22Rv1 (cell line): ENCODE measurements around the gene ZNF398.

ENCODE experiments used
- ZFX ChIP-seq: fragments of 450-650 bp; IDR thresholded peaks from 2 replicates; pipeline ENCODE4 v1.6.1; 2017; ENCODE audit warnings: antibody characterized with exemption, borderline replicate concordance
- TF ChIP-seq, protein P1 (sequence below): fragments of 450-650 bp; IDR thresholded peaks from 2 replicates; pipeline ENCODE4 v1.5.1; 2017; ENCODE audit warnings: mild to moderate bottlenecking

DNA sequence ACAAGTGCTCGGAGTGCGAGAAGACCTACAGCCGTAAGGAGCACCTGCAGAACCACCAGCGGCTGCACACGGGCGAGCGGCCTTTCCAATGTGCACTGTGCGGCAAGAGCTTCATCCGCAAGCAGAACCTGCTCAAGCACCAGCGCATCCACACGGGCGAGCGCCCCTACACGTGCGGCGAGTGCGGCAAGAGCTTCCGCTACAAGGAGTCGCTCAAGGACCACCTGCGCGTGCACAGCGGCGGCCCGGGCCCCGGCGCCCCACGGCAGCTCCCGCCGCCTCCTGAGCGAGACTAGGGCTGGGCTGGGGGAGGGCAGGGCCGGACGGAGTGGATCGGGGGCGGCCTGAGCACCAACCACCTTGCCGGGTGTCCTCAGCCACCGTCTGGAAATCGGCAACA, 77.1 kb downstream of the ZNF398 start:
- TF ChIP-seq, protein P1, sequence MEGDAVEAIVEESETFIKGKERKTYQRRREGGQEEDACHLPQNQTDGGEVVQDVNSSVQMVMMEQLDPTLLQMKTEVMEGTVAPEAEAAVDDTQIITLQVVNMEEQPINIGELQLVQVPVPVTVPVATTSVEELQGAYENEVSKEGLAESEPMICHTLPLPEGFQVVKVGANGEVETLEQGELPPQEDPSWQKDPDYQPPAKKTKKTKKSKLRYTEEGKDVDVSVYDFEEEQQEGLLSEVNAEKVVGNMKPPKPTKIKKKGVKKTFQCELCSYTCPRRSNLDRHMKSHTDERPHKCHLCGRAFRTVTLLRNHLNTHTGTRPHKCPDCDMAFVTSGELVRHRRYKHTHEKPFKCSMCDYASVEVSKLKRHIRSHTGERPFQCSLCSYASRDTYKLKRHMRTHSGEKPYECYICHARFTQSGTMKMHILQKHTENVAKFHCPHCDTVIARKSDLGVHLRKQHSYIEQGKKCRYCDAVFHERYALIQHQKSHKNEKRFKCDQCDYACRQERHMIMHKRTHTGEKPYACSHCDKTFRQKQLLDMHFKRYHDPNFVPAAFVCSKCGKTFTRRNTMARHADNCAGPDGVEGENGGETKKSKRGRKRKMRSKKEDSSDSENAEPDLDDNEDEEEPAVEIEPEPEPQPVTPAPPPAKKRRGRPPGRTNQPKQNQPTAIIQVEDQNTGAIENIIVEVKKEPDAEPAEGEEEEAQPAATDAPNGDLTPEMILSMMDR, result no peak
- TF ChIP-seq ZFX, result no peak
